ENCODE results near the gene CCDC71L.

CCDC71L gene

DNA sequence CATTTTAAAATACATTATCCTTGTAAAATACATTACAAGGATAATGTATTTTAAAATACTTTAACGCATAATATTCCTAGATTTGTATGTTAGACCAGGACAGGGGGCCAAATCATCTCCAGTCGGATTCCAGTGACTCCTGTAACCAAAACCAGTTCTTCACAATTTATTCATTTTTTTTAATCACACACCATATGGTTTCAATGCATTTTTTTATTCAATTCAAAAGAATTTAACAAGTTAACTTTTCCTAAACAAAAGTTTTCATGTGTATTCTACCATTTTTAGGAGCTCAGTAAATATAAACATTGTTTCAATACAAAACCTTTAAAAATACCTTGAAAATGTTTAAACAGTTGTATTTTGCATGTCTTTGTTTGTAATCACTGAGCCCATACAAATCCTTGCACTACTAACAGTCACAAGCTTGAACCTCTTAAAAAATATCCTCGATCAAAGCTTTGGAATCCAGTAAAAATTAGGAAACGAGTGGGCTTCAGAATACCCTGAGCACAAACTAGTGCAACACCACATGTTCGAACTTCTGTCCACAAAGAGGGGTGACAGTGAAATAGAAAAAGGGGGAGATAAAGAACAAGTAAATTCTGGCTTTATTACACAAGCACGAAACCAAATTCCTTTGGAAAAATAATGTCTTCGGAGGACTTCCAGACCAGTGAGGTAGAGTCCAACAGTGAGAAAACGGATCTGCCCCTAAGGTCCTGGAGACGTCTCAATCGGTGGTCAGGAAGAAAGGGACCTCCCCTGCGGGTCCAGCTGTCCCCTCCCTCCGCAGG is 1.6 kb downstream of the CCDC71L start:
- Histone ChIP-seq H3K36me3 (no peaks in the 10 kb centered on the region), H3K27me3 (no peaks in the 10 kb centered on the region), H3K27ac (peak overlapping the region; percentile 93 to 99), H3K9me3 (no peaks in the 10 kb centered on the region), H3K4me3 (peak overlapping the region; percentile 66 to 97), H3K4me1 (peaks cover 0 to 37% (median 13%) of the 10 kb centered on the region in 4 donors)
- intact Hi-C loops (cut with DNase I; ENCODE audit: low total_unique reads): no loop called here
- DNase-seq: no peak
- TF ChIP-seq, protein P1, sequence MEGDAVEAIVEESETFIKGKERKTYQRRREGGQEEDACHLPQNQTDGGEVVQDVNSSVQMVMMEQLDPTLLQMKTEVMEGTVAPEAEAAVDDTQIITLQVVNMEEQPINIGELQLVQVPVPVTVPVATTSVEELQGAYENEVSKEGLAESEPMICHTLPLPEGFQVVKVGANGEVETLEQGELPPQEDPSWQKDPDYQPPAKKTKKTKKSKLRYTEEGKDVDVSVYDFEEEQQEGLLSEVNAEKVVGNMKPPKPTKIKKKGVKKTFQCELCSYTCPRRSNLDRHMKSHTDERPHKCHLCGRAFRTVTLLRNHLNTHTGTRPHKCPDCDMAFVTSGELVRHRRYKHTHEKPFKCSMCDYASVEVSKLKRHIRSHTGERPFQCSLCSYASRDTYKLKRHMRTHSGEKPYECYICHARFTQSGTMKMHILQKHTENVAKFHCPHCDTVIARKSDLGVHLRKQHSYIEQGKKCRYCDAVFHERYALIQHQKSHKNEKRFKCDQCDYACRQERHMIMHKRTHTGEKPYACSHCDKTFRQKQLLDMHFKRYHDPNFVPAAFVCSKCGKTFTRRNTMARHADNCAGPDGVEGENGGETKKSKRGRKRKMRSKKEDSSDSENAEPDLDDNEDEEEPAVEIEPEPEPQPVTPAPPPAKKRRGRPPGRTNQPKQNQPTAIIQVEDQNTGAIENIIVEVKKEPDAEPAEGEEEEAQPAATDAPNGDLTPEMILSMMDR (IDR thresholded peaks at IDR 0.05): no peak

DNA sequence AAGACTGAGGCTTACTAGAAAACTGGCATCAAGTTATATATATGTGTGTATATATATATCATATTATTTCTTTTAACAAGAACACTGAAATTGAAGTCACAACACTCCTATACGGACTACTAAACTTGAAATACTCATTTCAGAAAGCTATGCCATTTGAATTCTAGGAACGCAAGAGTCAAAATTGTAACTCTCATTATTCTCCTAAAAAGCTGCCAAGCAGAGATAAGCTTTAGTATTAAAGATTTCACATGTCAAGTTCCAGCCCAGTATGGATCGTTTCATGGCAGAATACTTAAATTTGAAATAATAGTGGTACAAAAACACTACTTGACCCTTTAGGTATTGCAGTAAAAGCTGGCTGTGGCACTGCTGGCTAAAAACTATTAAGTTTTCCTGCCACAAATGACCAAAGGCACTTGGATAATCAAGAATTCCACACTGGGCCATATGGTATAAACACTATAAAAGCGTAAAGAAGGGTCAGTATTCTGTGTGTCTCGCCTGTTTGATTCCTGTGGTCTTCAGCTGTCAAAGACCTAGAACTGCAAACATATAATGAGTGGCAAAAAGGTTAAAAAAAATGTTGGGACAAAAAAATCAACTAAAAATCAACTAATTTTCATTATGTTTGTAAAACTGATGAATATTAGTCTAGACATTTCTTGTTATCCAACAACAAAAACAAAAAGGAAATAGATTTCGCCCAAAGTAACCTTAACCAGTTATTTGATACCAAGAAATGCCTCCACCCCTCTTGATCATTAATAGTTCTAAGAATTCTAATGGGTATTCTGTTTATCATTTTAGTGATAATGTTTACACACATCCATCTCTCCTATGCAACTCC is 2.4 kb downstream of the CCDC71L start:
- no peaks in the 10 kb centered on the region for H3K27me3 ChIP-seq
- TF ChIP-seq, protein P1 (IDR thresholded peaks at IDR 0.05): no peak
- H3K27ac ChIP-seq: peak overlapping the region; percentile 93 to 99
- H3K9me3 ChIP-seq: no peaks in the 10 kb centered on the region
- no peaks in the 10 kb centered on the region for H3K36me3 ChIP-seq
- DNase-seq: no peak
- intact Hi-C loops (cut with DNase I; ENCODE audit: low total_unique reads): no loop called here
- H3K4me3 ChIP-seq: peak overlapping the region; percentile 66 to 97
- H3K4me1 ChIP-seq: peaks cover 0 to 37% (median 13%) of the 10 kb centered on the region in 4 donors

DNA sequence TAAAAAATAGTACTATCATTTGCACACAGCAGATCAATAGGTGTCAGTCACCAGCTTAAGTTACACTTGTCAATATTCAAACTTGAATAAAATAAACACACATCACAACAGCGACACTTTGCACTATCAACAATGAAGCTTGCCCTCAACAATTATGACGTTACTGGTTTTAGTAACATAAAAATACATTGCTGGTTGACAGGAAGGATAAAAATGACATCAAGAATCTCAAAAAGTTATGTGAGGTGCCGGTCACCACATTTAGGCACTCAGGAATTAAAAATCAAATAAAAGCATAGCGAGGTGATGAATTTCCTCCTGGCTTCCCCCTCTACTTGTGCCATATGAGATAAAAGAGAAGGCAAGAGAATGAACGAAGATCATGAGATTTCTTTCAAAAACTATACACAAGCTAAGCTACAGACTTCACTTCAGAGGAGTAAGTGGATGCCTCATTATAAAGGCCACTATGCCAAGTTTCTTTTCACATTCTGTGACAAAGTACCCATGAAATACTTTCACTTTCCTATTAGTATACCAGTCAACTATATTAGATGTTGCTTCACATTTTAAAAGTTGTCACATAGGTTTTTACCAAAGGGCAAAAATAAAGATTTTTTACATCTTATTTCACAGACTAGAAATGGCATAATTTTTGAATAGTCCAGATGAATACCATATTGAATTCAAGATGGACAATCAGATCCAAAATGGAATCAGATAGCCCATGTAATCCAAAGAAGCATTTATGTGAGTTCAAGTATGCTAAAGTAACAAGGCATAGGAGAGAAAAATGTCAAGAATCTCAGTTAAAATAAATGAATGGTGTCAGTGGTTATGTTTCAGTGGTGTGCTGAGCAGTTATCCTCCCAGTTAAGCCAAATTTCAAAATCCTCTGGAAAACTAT is 3.6 kb downstream of the CCDC71L start:
- no peak overlapping the region for H3K27ac ChIP-seq
- intact Hi-C loops (cut with DNase I; ENCODE audit: low total_unique reads): no loop called here

DNA sequence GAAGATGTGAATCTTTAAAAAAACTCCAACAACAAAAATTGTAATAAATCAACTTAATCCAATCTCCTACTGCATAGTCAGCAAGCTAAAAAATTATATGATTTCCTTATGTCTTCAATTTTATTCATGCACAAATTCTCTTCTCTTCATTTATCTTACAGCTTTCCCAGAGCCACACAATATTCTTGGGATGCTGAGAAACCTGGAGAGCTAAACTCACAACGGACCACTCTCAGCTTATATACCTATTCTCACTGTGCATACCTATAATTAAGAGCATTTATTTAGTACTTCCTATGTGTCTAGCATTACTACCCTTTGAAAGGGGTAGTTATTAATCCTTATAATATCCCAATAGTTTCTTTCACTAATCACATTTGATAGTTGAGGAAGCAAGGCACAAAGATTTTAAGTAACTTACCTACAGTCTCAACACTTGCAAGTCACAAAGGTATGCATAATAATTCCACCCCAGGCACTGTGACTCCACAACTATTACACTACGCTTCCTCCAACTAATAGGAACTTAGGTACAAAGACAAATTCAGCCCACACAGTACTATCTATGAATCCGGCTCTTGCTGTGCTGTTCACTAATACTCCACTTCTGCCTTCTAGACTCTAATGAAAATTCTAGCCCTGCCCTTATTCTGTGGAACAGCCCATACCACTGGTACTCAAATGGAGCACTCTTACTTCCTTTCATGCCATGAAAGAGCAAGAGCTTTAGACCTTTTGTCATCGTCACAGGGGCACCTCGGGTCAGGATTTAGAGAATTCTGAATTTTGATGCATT is 5.1 kb downstream of the CCDC71L start:
- no peaks in the 10 kb centered on the region for H3K27me3 ChIP-seq
- DNase-seq: no peak
- H3K9me3 ChIP-seq: no peaks in the 10 kb centered on the region
- H3K4me1 ChIP-seq: peaks cover 0 to 37% (median 13%) of the 10 kb centered on the region in 4 donors
- no peak overlapping the region for H3K27ac ChIP-seq
- TF ChIP-seq, protein P1 (IDR thresholded peaks at IDR 0.05): no peak
- H3K36me3 ChIP-seq: no peaks in the 10 kb centered on the region
- H3K4me3 ChIP-seq: no peak overlapping the region
- intact Hi-C loops (cut with DNase I; ENCODE audit: low total_unique reads): no loop called here

More for the DNA sequence above, 3.6 kb downstream of the CCDC71L start:
- Histone ChIP-seq H3K27me3 (no peaks in the 10 kb centered on the region), H3K36me3 (no peaks in the 10 kb centered on the region), H3K4me1 (peaks cover 0 to 37% (median 13%) of the 10 kb centered on the region in 4 donors), H3K9me3 (no peaks in the 10 kb centered on the region), H3K4me3 (peak overlapping the region; percentile 66 to 97)
- TF ChIP-seq, protein P1 (IDR thresholded peaks at IDR 0.05): no peak
- DNase-seq: no peak
